Heart left ventricle (tissue), 16 donors: ENCODE results near the gene FHL2. TPM values are rescaled to one million over a fixed set of nuclear protein-coding genes. Genes with fewer than 3 reads are reported as not detected.

Experiments used
- ATAC-seq, 4 donors: fragments of 200-7000 bp; cut with Tn5 transposase; one replicate each; pipeline ENCODE4 v1.9.1; 2020 to 2022; ENCODE audit warnings: moderate library complexity in 4 of 4, mild to moderate bottlenecking in 3 of 4, moderate number of reproducible peaks in 1 of 4
- DNase-seq, 5 donors: peaks; one replicate each; pipeline ENCODE4 v3.0.0-alpha.2; 2020
- H3K27ac ChIP-seq, 12 donors: fragments of 200-600 bp; sonication (generic) in 4 of 12; one replicate each; pipeline versions ENCODE4 v1.5.0 to v1.8.0; 2016 to 2022; ENCODE audit warnings: mild to moderate bottlenecking in 2 of 12
- H3K27me3 ChIP-seq, 9 donors: fragments of 200-600 bp; sonication (generic) in 2 of 9; one replicate each; pipeline versions ENCODE4 v1.5.1 to v1.8.0; 2016 to 2022; ENCODE audit warnings: mild to moderate bottlenecking in 3 of 9
- H3K36me3 ChIP-seq, 9 donors: fragments of 200-600 bp; sonication (generic) in 2 of 9; one replicate each; pipeline versions ENCODE4 v1.5.0 to v1.8.0; 2018 to 2022; ENCODE audit warnings: mild to moderate bottlenecking in 2 of 9
- H3K4me1 ChIP-seq, 12 donors: fragments of 200-600 bp; sonication (generic) in 4 of 12; one replicate each; pipeline versions ENCODE4 v1.5.0 to v1.8.0; 2016 to 2022; ENCODE audit warnings: mild to moderate bottlenecking in 3 of 12
- H3K4me3 ChIP-seq, 12 donors: fragments of 200-600 bp; sonication (generic) in 4 of 12; one replicate each; pipeline versions ENCODE4 v1.5.0 to v1.8.0; 2017 to 2022; ENCODE audit warnings: mild to moderate bottlenecking in 9 of 12, moderate library complexity in 4 of 12
- H3K9me3 ChIP-seq, 12 donors: fragments of 200-600 bp; sonication (generic) in 4 of 12; one replicate each; pipeline versions ENCODE4 v1.5.0 to v1.8.0; 2016 to 2022; ENCODE audit warnings: mild to moderate bottlenecking in 1 of 12
- POLR2A ChIP-seq, 2 donors: fragments of 450-650 bp; IDR thresholded peaks; one replicate each; pipeline ENCODE4 v1.6.1; 2017; ENCODE audit warnings: antibody characterized with exemption in 2 of 2, mild to moderate bottlenecking in 2 of 2, moderate library complexity in 2 of 2
- WGBS, 4 donors: extraction: QIAGEN DNeasy Blood & Tissue Kit in 2 of 4; methylation state at CpG; one replicate each; pipeline versions ENCODE4 v1.1.5 to v1.1.7; 2013 to 2018; 5-methylcytosine and 5-hydroxymethylcytosine counted together
- intact Hi-C, 10 donors: fragments of 100-400 bp; cut with DNase I; formaldehyde crosslinking; loops; one replicate each; pipeline versions ENCODE4 v1.11.1 to v1.14.2; 2022
- polyA plus RNA-seq, 2 donors: library from polyadenylated mRNA; stranded (reverse); fragments of 200-250 nt; gene quantifications; one replicate each; pipeline ENCODE4 v1.2.3, GENCODE V29; 2013
- total RNA-seq, 9 donors: library from RNA; depleted of rRNA in 2 of 9; stranded (reverse); fragments of >200 nt in 2 of 9; fragmentation: NEBNext Ultra II Directional in 3 of 9; extraction: Animal tissue kit (Norgen Biotek cat#: 25700) in 3 of 9; gene quantifications; one replicate each; pipeline versions ENCODE4 v1.1.0 to v1.2.4, GENCODE V29; 2016 to 2023
- TF ChIP-seq, protein P1 (sequence below), 12 donors: fragments of 200-600 bp; sonication (generic) in 4 of 12; IDR thresholded peaks; one replicate each; pipeline versions ENCODE4 v1.5.0 to v1.8.0; 2018 to 2022; ENCODE audit warnings: antibody characterized with exemption in 12 of 12, mild to moderate bottlenecking in 5 of 12
- donor health status: ischemic (EF 13 %, LVEDD 7.1; RV severe dilation, severe dysfunction).
- donor health status: healthy with polysubstance abuse.
- donor health status: DM: no; HTN: yes; CAD: no.
- donor health status: DM: no; HTN: no; CAD: no.
- donor health status: ischemic (EF 25% LVEDD 6.9; RV normal size, moderate dysfunction).
- donor health status: ischemic (EF 25% LVEDD 5.7; RV mildly dilated, moderate dysfunction).
- donor health status: healthy.
- donor health status: DM: yes; HTN: yes; CAD: no.
- donor health status: ischemic (EF 35%, LVEDD 5.7; RV mildly dilated, moderate dysfunction).
- donor health status: nonischemic (EF 11% LVEDD 7.7; RV severe dilation, severe dysfunction).
- donor health status: DM: yes; HTN: yes; CAD: no.
- donor health status: PGD.
- donor health status: ischemic (EF 29% LVEDD 5.4; RV normal size, mild dysfunction).
- donor health status: nonischemic (EF 23%, LVEDD 6.1; RV moderate dilation, normal function).

FHL2 gene
- total and polyA plus RNA-seq, 11 donors: 649 to 4,692 (median 1,165) TPM

DNA sequence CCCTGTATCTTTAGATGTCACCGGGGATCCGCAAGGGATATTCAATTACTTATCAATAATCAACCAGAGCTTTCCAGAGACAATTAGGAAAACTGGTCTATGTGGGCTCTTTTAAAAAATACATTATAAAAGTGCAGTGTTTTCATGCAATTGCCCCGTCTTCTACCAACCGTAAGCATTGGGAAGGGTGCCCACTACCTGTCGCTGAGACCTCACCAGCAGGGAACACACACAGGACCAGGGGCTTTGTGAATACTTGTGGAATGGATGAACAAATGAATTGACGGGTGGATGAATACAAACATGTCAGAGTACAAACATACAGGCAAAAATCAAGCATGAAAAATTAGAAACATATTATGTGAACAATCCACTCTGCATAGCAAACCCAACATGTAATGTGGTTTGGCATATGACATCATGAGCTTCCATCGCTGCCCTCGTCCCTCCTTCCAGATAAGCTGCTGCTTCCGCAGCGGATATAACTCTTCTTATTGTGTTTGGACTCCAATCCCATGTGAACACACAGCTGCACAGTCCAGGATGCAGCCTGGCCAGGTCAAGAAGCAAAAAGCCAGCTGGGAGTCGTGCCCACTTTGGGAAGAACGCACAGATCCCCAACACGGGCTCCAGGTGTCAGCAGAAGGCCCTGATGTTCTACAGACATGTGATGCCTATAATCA, 5.3 kb downstream of the FHL2 start:
- ATAC-seq: peak; percentile 0 to 27 (median 2)
- Histone ChIP-seq H3K9me3 (no peaks in the 10 kb centered on the region), H3K27ac (peak overlapping the region; percentile 12 to 96 (median 71)), H3K4me3 (peak overlapping the region in 1 of 12 donors; percentile 3), H3K36me3 (peaks cover 0 to 53% (median 11%) of the 10 kb centered on the region in 9 donors), H3K27me3 (peaks cover 0 to 8% (median 0%) of the 10 kb centered on the region in 9 donors), H3K4me1 (peaks cover 4 to 90% (median 37%) of the 10 kb centered on the region in 12 donors)
- intact Hi-C loops: no loop called here
- WGBS, 4 donors: 31 to 40% (median 35%) methylated on average over 13 of the region's 13 CpGs
- DNase-seq: peak; percentile 65 to 71 (median 70)
- TF ChIP-seq POLR2A (IDR thresholded peaks at IDR 0.05): no peak
- TF ChIP-seq, protein P1, sequence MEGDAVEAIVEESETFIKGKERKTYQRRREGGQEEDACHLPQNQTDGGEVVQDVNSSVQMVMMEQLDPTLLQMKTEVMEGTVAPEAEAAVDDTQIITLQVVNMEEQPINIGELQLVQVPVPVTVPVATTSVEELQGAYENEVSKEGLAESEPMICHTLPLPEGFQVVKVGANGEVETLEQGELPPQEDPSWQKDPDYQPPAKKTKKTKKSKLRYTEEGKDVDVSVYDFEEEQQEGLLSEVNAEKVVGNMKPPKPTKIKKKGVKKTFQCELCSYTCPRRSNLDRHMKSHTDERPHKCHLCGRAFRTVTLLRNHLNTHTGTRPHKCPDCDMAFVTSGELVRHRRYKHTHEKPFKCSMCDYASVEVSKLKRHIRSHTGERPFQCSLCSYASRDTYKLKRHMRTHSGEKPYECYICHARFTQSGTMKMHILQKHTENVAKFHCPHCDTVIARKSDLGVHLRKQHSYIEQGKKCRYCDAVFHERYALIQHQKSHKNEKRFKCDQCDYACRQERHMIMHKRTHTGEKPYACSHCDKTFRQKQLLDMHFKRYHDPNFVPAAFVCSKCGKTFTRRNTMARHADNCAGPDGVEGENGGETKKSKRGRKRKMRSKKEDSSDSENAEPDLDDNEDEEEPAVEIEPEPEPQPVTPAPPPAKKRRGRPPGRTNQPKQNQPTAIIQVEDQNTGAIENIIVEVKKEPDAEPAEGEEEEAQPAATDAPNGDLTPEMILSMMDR (IDR thresholded peaks at IDR 0.05): peak in 1 of 12 donors; percentile 13

DNA sequence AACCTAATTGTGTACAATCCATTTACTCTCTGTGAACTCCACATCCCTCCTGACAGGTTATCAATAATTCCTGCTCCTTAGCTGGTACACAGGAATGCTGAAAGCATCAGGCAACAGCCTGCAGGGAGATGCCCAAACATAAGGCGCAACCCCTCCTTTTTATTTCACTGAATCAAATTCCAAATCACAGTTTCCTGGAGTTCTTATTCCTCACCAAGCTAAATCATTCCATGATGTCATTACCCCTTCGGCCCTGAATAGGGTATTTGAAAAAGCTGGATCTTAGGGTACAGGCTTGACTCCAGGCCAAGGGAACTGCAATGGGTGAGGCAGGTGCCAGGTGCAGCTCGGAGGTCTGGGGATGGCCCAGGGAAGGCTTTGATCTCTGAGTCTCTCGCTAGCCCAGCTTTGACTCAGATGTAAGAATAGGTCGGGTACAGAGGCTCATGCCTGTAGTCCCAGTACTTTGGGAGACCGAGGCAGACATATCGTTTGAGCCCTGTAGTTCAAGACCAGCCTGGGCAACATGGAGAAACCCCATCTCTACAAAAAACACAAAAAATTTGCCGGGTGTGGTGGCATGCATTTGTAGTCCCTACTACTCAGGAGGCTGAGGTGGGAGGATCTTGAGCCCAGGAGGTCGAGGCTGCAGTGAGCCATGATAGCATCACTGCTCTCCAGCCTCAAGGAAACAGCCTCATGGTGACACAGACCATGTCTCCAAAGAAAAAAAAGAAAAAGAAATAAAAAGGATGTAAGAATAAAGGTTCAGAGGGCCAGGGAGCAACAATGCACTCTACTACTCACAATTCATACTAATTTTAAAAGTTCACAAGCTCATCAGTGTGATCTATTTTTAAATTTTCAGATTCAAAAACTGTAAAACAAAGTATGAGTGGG, 6.8 kb downstream of the FHL2 start:
- peak overlapping the region in 9 of 12 donors; percentile 13 to 96 (median 56) for H3K27ac ChIP-seq
- no peaks in the 10 kb centered on the region for H3K9me3 ChIP-seq
- ATAC-seq (peak in 1 of 4 donors; percentile 0), DNase-seq (peak in 3 of 5 donors; percentile 29 to 40 (median 35))
- 65 to 75% (median 72%) methylated on average over 9 of the region's 9 CpGs for WGBS, 4 donors
- H3K4me1 ChIP-seq: peaks cover 4 to 97% (median 45%) of the 10 kb centered on the region in 12 donors
- no peaks in the 10 kb centered on the region for H3K27me3 ChIP-seq
- H3K4me3 ChIP-seq: no peak overlapping the region
- peaks cover 0 to 62% (median 15%) of the 10 kb centered on the region in 9 donors for H3K36me3 ChIP-seq
- intact Hi-C loops: no loop called here
- TF ChIP-seq, protein P1 (IDR thresholded peaks at IDR 0.05): no peak
- TF ChIP-seq POLR2A (IDR thresholded peaks at IDR 0.05): no peak

DNA sequence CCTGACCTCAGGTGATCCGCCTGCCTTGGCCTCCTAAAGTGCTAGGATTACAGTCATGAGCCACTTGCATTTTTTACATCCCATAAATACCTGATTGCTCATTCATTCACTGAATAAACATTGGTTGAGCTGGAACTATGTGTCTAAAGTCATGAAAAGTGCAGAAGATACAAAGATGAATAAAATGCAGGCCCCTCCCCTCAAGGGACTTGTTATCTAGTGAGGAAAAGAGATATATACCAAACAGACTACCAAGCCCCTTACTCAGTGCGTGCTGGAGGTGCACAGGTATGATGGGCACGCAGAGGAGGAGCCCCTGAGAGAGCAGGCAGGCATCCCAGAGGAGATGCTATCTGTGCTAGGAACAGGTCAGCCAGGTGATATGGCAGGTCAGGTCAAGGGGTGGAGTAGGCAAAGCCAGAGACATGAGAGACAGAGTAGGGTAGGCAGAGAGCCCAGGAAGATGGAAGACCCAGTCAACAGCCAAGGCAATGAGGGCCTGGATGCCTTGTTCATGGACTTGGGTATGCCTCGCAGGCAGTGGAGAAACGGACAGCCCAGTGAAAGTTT, 7.7 kb downstream of the FHL2 start:
- Histone ChIP-seq H3K9me3 (no peaks in the 10 kb centered on the region), H3K27ac (peak overlapping the region in 10 of 12 donors; percentile 9 to 96 (median 60)), H3K4me3 (no peak overlapping the region), H3K36me3 (peaks cover 0 to 61% (median 21%) of the 10 kb centered on the region in 9 donors), H3K27me3 (no peaks in the 10 kb centered on the region), H3K4me1 (peaks cover 4 to 97% (median 48%) of the 10 kb centered on the region in 12 donors)
- ATAC-seq (peak in 3 of 4 donors; percentile 0 to 7 (median 1)), DNase-seq (peak in 2 of 5 donors; percentile 20 to 28)
- intact Hi-C loops: no loop called here
- no peak for TF ChIP-seq POLR2A (IDR thresholded peaks at IDR 0.05)
- TF ChIP-seq, protein P1 (IDR thresholded peaks at IDR 0.05): no peak
- WGBS, 4 donors: 69 to 85% (median 79%) methylated on average over 5 of the region's 5 CpGs
